D341Med (cell line): ENCODE data around the gene CDH2.

Experiments
- DNase-seq: peaks from one replicate; pipeline ENCODE4 v3.0.0; 2012; ENCODE audit warnings: low spot score

The CDH2 gene

GRCh38 chr18:27995770-27996502 lies 181.0 kb downstream of the CDH2 start:
- no peak for DNase-seq

GRCh38 chr18:27994571-27994970 lies 182.4 kb downstream of the CDH2 start:
- DNase-seq = no peak

GRCh38 chr18:27991391-27991790 lies 185.5 kb downstream of the CDH2 start:
- DNase-seq = no peak

GRCh38 chr18:27985832-27986231 lies 191.1 kb downstream of the CDH2 start:
- no peak for DNase-seq

GRCh38 chr18:27983780-27984179 lies 193.2 kb downstream of the CDH2 start:
- DNase-seq = no peak

- DNase-seq = no peak
Measured at GRCh38 chr18:27976806-27977408, 200.0 kb downstream of the CDH2 start.

- no peak for DNase-seq
Measured at GRCh38 chr18:27970321-27970720, 206.6 kb downstream of the CDH2 start.

- DNase-seq = no peak
Measured at GRCh38 chr18:27969206-27969605, 207.7 kb downstream of the CDH2 start.

GRCh38 chr18:27967913-27968824 lies 208.8 kb downstream of the CDH2 start:
- no peak for DNase-seq

- no peak for DNase-seq
Measured at GRCh38 chr18:27966881-27967280, 210.0 kb downstream of the CDH2 start.

- no peak for DNase-seq
Measured at GRCh38 chr18:27964811-27965210, 212.1 kb downstream of the CDH2 start.

- no peak for DNase-seq
Measured at GRCh38 chr18:27959101-27959500, 217.8 kb downstream of the CDH2 start.

- DNase-seq = no peak
Measured at GRCh38 chr18:27956001-27956640, 220.8 kb downstream of the CDH2 start.

GRCh38 chr18:27954226-27954625 lies 222.7 kb downstream of the CDH2 start:
- DNase-seq = peak; percentile 56

- no peak for DNase-seq
Measured at GRCh38 chr18:27952741-27953140, 224.2 kb downstream of the CDH2 start.

GRCh38 chr18:27950648-27951228 lies 226.2 kb downstream of the CDH2 start:
- DNase-seq = no peak

- no peak for DNase-seq
Measured at GRCh38 chr18:27948986-27949385, 227.9 kb downstream of the CDH2 start.

GRCh38 chr18:27942706-27943105 lies 234.2 kb downstream of the CDH2 start:
- DNase-seq = no peak

- DNase-seq = no peak
Measured at GRCh38 chr18:27931535-27931934, 245.4 kb downstream of the CDH2 start.

- DNase-seq = no peak
Measured at GRCh38 chr18:27922780-27923179, 254.2 kb downstream of the CDH2 start.

GRCh38 chr18:27921904-27922751 lies 254.8 kb downstream of the CDH2 start:
- no peak for DNase-seq
